Gastroesophageal sphincter (tissue), 3 donors: ENCODE measurements around the gene MAML2.

Experiments used
- CTCF ChIP-seq, 4 experiments: fragments of 200-600 bp in 2 of 4; fragments of 450-650 bp in 2 of 4; sonication (generic) in 1 of 4; IDR thresholded peaks; one replicate each; pipeline ENCODE4 v1.5.1; 2017 to 2019; ENCODE audit warnings: antibody characterized with exemption in 4 of 4, mild to moderate bottlenecking in 2 of 4, moderate library complexity in 2 of 4
- POLR2A ChIP-seq, 2 donors: fragments of 450-650 bp; IDR thresholded peaks; one replicate each; pipeline ENCODE4 v1.6.1; 2017; ENCODE audit warnings: antibody characterized with exemption in 2 of 2, mild to moderate bottlenecking in 2 of 2, moderate library complexity in 1 of 2

- TF ChIP-seq CTCF (IDR thresholded peaks at IDR 0.05) (no peak), POLR2A (IDR thresholded peaks at IDR 0.05) (no peak)
Observed at GRCh38 chr11:96257036-96257435, 86.0 kb downstream of the MAML2 start.
